Body of pancreas (tissue), 4 donors: ENCODE measurements around the gene FOXC1. TPM values are rescaled to one million over a fixed set of nuclear protein-coding genes. Genes with fewer than 3 reads are reported as not detected.
A peak's percentile ranks its signal among the peaks of the same experiment; 100 is the strongest.

Source experiments
- ATAC-seq: fragments of 150-250 bp; one replicate; pipeline ENCODE4 v1.9.1; 2016
- DNase-seq, 4 donors: peaks; one replicate each; pipeline ENCODE4 v3.0.0-alpha.2; 2019
- H3K27ac ChIP-seq, 4 donors: fragments of 200-600 bp; sonication (generic); 1 replicate in 3 of 4; 2 replicates in 1 of 4; pipeline versions ENCODE4 v1.5.1 to v1.6.1; 2016 to 2019; ENCODE audit warnings: mild to moderate bottlenecking in 1 of 4, mixed read lengths in 1 of 4, moderate library complexity in 1 of 4
- H3K27me3 ChIP-seq, 2 donors: fragments of 200-600 bp; sonication (generic); one replicate each; pipeline ENCODE4 v1.6.0; 2016; ENCODE audit warnings: mild to moderate bottlenecking in 1 of 2
- H3K36me3 ChIP-seq, 2 donors: fragments of 200-600 bp; sonication (generic); replicated peaks in 1 of 2; 2 replicates each; pipeline ENCODE4 v1.5.1; 2016; ENCODE audit warnings: low read depth in 2 of 2; ENCODE audit not compliant: insufficient read depth in 1 of 2
- H3K4me1 ChIP-seq: fragments of 200-600 bp; sonication (generic); one replicate; pipeline ENCODE4 v1.6.0; 2016
- H3K4me3 ChIP-seq, 2 donors: fragments of 200-600 bp; sonication (generic); 1 replicate in 1 of 2; 2 replicates in 1 of 2; pipeline ENCODE4 v1.5.1; 2016 to 2019
- H3K9me3 ChIP-seq, 3 donors: fragments of 200-600 bp; sonication (generic); 1 replicate in 2 of 3; 2 replicates in 1 of 3; pipeline ENCODE4 v1.5.1; 2016
- POLR2A ChIP-seq, 3 donors: fragments of 450-650 bp; IDR thresholded peaks; one replicate each; pipeline ENCODE4 v1.6.1; 2016; ENCODE audit warnings: antibody characterized with exemption in 3 of 3, mild to moderate bottlenecking in 2 of 3
- WGBS, 2 donors: methylation state at CpG; one replicate each; pipeline ENCODE4 v1.1.5; 2017; 5-methylcytosine and 5-hydroxymethylcytosine counted together
- intact Hi-C: fragments of 100-400 bp; cut with DNase I; formaldehyde crosslinking; loops from one replicate; pipeline ENCODE4 v1.15.1; 2023
- total RNA-seq, 2 donors: library from RNA; depleted of rRNA; stranded (reverse); fragments of >200 nt; gene quantifications; one replicate each; pipeline ENCODE4 v1.1.0, GENCODE V29; 2016
- TF ChIP-seq, protein P1 (sequence below), 7 experiments: fragments of 450-650 bp in 4 of 7; fragments of 200-600 bp in 3 of 7; sonication (generic) in 3 of 7; IDR thresholded peaks; one replicate each; pipeline ENCODE4 v1.5.1; 2016 to 2019; ENCODE audit warnings: antibody characterized with exemption in 7 of 7

Gene FOXC1
- total RNA-seq, 2 donors from 2014 or later = 2.0 to 3.6 TPM

- DNase-seq (no peak), ATAC-seq (no peak)
- Histone ChIP-seq H3K4me3 (no peak overlapping the region), H3K27me3 (no peaks in the 10 kb centered on the region), H3K27ac (no peak overlapping the region), H3K4me1 (peaks cover 8% of the 10 kb centered on the region), H3K36me3 (no peaks in the 10 kb centered on the region), H3K9me3 (no peaks in the 10 kb centered on the region)
- intact Hi-C loops = loop anchor here (5.0 kb wide), 1 partner anchor 1044 kb away; no protein-coding TSS in a partner anchor
- WGBS, 2 donors = 80 to 84% methylated on average over 8 of the region's 8 CpGs
- TF ChIP-seq, protein P1, sequence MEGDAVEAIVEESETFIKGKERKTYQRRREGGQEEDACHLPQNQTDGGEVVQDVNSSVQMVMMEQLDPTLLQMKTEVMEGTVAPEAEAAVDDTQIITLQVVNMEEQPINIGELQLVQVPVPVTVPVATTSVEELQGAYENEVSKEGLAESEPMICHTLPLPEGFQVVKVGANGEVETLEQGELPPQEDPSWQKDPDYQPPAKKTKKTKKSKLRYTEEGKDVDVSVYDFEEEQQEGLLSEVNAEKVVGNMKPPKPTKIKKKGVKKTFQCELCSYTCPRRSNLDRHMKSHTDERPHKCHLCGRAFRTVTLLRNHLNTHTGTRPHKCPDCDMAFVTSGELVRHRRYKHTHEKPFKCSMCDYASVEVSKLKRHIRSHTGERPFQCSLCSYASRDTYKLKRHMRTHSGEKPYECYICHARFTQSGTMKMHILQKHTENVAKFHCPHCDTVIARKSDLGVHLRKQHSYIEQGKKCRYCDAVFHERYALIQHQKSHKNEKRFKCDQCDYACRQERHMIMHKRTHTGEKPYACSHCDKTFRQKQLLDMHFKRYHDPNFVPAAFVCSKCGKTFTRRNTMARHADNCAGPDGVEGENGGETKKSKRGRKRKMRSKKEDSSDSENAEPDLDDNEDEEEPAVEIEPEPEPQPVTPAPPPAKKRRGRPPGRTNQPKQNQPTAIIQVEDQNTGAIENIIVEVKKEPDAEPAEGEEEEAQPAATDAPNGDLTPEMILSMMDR (IDR thresholded peaks at IDR 0.05) = no peak
- TF ChIP-seq POLR2A (IDR thresholded peaks at IDR 0.05) = no peak
Measured at GRCh38 chr6:1592852-1593251, 16.9 kb upstream of the FOXC1 start.

DNA sequence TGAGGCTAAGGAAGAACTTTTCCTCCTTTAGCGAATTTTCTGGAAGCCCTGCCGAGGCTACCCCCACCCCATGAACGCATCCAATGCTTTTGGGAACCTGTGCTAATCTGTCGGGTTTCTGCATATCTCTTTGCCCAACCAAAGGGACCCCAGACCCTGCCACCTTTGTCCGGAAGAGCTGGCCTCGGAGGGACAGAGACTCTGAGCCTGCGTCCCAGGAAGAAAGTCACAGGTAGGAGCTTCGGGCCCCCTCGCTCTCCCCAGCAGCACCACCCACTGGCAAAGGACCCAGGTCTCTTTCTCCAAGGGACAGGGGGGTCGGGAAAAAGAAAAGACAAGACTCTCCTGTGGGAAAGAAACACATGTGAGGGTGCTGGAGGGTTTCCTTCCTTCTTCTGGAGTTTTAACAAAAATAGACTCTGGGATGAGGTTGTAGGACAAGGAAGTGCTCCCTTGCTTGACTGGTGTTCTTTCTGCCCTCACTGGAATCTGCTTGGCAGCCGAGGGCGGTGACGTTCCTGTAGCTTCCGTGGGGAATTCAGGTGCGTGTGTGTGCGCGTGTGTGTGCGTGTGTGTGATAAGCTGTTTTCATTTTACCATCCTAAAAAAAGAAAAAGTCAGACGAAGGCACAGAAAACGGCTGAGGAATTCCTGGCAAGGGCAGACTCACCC lies 16.3 kb upstream of the FOXC1 start:
- WGBS, 2 donors = 41 to 50% methylated on average over 20 of the region's 20 CpGs
- intact Hi-C loops = loop anchor here (5.0 kb wide), 1 partner anchor 1044 kb away; no protein-coding TSS in a partner anchor
- ATAC-seq (no peak), DNase-seq (peak in 2 of 4 donors; percentile 13 to 15)
- no peak overlapping the region for H3K4me3 ChIP-seq
- H3K4me1 ChIP-seq = peaks cover 8% of the 10 kb centered on the region
- H3K27me3 ChIP-seq = no peaks in the 10 kb centered on the region
- no peaks in the 10 kb centered on the region for H3K9me3 ChIP-seq
- no peak overlapping the region for H3K27ac ChIP-seq
- H3K36me3 ChIP-seq = no peaks in the 10 kb centered on the region
- TF ChIP-seq, protein P1 (IDR thresholded peaks at IDR 0.05) = no peak
- TF ChIP-seq POLR2A (IDR thresholded peaks at IDR 0.05) = no peak

- peak in 1 of 4 donors; percentile 7 for DNase-seq
- 66 to 80% methylated on average over 14 to 22 of the region's 22 CpGs for WGBS, 2 donors
- intact Hi-C loops = loop anchor here (5.0 kb wide), 1 partner anchor 1043 kb away; no protein-coding TSS in a partner anchor
- H3K27ac ChIP-seq = no peak overlapping the region
- H3K9me3 ChIP-seq = no peaks in the 10 kb centered on the region
- no peak for TF ChIP-seq POLR2A (IDR thresholded peaks at IDR 0.05)
- TF ChIP-seq, protein P1 (IDR thresholded peaks at IDR 0.05) = no peak
- H3K36me3 ChIP-seq = no peaks in the 10 kb centered on the region
- H3K4me3 ChIP-seq = no peak overlapping the region
- no peaks in the 10 kb centered on the region for H3K27me3 ChIP-seq
- H3K4me1 ChIP-seq = peaks cover 8% of the 10 kb centered on the region
- no peak for ATAC-seq
Measured at GRCh38 chr6:1593958-1594314, 15.8 kb upstream of the FOXC1 start.

GRCh38 chr6:1594445-1595200 lies 15.1 kb upstream of the FOXC1 start:
- intact Hi-C loops = loop anchor here (5.0 kb wide), 2 partner anchors 1043 to 1153 kb away; no protein-coding TSS in a partner anchor
- WGBS, 2 donors = 54 to 74% methylated on average over 31 to 33 of the region's 33 CpGs
- Histone ChIP-seq H3K36me3 (no peaks in the 10 kb centered on the region), H3K4me1 (peaks cover 8% of the 10 kb centered on the region), H3K27me3 (no peaks in the 10 kb centered on the region), H3K9me3 (no peaks in the 10 kb centered on the region), H3K4me3 (no peak overlapping the region), H3K27ac (no peak overlapping the region)
- no peak for ATAC-seq
- DNase-seq = peak in 1 of 4 donors; percentile 9
- no peak for TF ChIP-seq POLR2A (IDR thresholded peaks at IDR 0.05)
- TF ChIP-seq, protein P1 (IDR thresholded peaks at IDR 0.05) = no peak
